K562 (cell line): Measurements from ENCODE around the gene CEP44. TPM values are rescaled to one million over a fixed set of nuclear protein-coding genes. Genes with fewer than 3 reads are reported as not detected.

Experiments
- ATAC-seq: fragments of 200-7000 bp; cut with Tn5 transposase; 3 replicates; pipeline ENCODE4 v1.9.1; 2020; ENCODE audit warnings: moderate library complexity
- BruUV-seq: library from RNA; stranded (reverse); fragments of 400-500 nt; replicated peaks from 2 replicates; lab custom pipeline; 2021; lab: Mats Ljungman, UMichigan
- CTCF ChIA-PET: fragments of 300-600 bp; formaldehyde crosslinking; extraction: SDS; loops from one replicate; lab custom pipeline; 2021; ENCODE audit warnings: low intra/inter-chr PET ratio; lab: Yijun Ruan, JAX
- POLR2A ChIA-PET: fragments of 300-600, 350-650 bp; sonication (Branson Sonifier 250); formaldehyde crosslinking; extraction: SDS; loops from one replicate; lab custom pipeline; 2021; ENCODE audit warnings: antibody characterized with exemption, inconsistent platforms; lab: Yijun Ruan, JAX
- DNase-seq, 4 experiments: peaks; one replicate each; pipeline versions ENCODE4 v3.0.0 to v3.0.0-alpha.2; 2011 to 2018; ENCODE audit warnings: low spot score in 3 of 4, mixed read lengths in 3 of 4; ENCODE audit errors: extremely low read depth in 1 of 4
- FAIRE-seq: peaks from 2 replicates; lab custom pipeline; 2011; peaks lifted over from hg19 to GRCh38; lab: Jason Lieb, UNC
- H2AFZ ChIP-seq: 2 replicates; pipeline ENCODE4 v1.6.0; 2011; ENCODE audit warnings: low read depth, low read length, control low read depth, inconsistent platforms
- H3K27ac ChIP-seq: fragments of 200-600 bp; 3 replicates; pipeline ENCODE4 v1.8.0; 2011; ENCODE audit warnings: low read depth, mild to moderate bottlenecking, control low read depth, inconsistent platforms, low read length, moderate library complexity, mixed read lengths; ENCODE audit errors: extremely low read depth
- H3K27me3 ChIP-seq, 2 experiments: fragments of 300-600 bp in 1 of 2; 2 replicates in 1 of 2; 3 replicates in 1 of 2; pipeline versions ENCODE4 v1.6.0 to v1.8.0; 2011; ENCODE audit warnings: inconsistent platforms in 2 of 2, low read length in 2 of 2, mild to moderate bottlenecking in 1 of 2, mixed read lengths in 1 of 2, moderate library complexity in 1 of 2; ENCODE audit not compliant: control insufficient read depth in 2 of 2, insufficient read depth in 2 of 2
- H3K36me3 ChIP-seq: fragments of 300-600 bp; 3 replicates; pipeline ENCODE4 v1.8.0; 2011; ENCODE audit warnings: mild to moderate bottlenecking, low read length, inconsistent platforms; ENCODE audit not compliant: control insufficient read depth, insufficient read depth
- H3K4me1 ChIP-seq, 2 experiments: fragments of 200-600 bp in 1 of 2; replicated peaks in 1 of 2; 2 replicates in 1 of 2; 3 replicates in 1 of 2; pipeline versions ENCODE4 v1.5.1 to v1.8.0; 2011; ENCODE audit warnings: inconsistent platforms in 2 of 2, low read length in 2 of 2, mild to moderate bottlenecking in 1 of 2, mixed read lengths in 1 of 2, moderate library complexity in 1 of 2; ENCODE audit not compliant: control insufficient read depth in 2 of 2, insufficient read depth in 2 of 2
- H3K4me2 ChIP-seq: 2 replicates; pipeline ENCODE4 v1.6.1; 2011; ENCODE audit warnings: low read length, control low read depth, inconsistent platforms, mixed read lengths; ENCODE audit not compliant: insufficient read depth
- H3K4me3 ChIP-seq: fragments of 200-600 bp; sonication (generic), shearing (Covaris generic); 2 replicates; pipeline ENCODE4 v1.5.1; 2016; ENCODE audit warnings: control low read depth, inconsistent platforms
- H3K79me2 ChIP-seq: fragments of 200-600 bp; 3 replicates; pipeline ENCODE4 v1.8.0; 2011; ENCODE audit warnings: low read length, inconsistent platforms; ENCODE audit not compliant: control insufficient read depth, insufficient read depth
- H3K9ac ChIP-seq, 2 experiments: 2 replicates each; pipeline versions ENCODE4 v1.6.0 to v1.6.1; 2011; ENCODE audit warnings: low read depth in 2 of 2, low read length in 2 of 2, control low read depth in 1 of 2, inconsistent platforms in 1 of 2, mild to moderate bottlenecking in 1 of 2, mixed read lengths in 1 of 2; ENCODE audit not compliant: insufficient read depth in 1 of 2
- H3K9me1 ChIP-seq: one replicate; pipeline ENCODE4 v1.6.0; 2011; ENCODE audit warnings: inconsistent platforms, mild to moderate bottlenecking, low read length, moderate library complexity; ENCODE audit not compliant: control insufficient read depth, insufficient read depth
- H3K9me3 ChIP-seq: replicated peaks from 2 replicates; pipeline ENCODE4 v1.5.1; 2011; ENCODE audit warnings: low read depth, low read length, inconsistent platforms; ENCODE audit not compliant: control insufficient read depth, insufficient read depth
- H4K20me1 ChIP-seq: replicated peaks from 2 replicates; pipeline ENCODE4 v1.6.1; 2011; ENCODE audit warnings: low read length, inconsistent platforms, mixed read lengths; ENCODE audit not compliant: control insufficient read depth, insufficient read depth
- ARHGAP35 ChIP-seq: fragments of 450-650 bp; IDR thresholded peaks from 2 replicates; pipeline ENCODE4 v1.6.1; 2018; ENCODE audit not compliant: partially characterized antibody
- CEBPB ChIP-seq: fragments of 450-650 bp; IDR thresholded peaks from 2 replicates; pipeline ENCODE4 v1.6.1; 2016; ENCODE audit warnings: missing genetic modification characterization, missing compliant biosample characterization
- EHMT2 ChIP-seq: fragments of 450-650 bp; IDR thresholded peaks from 2 replicates; pipeline ENCODE4 v1.6.1; 2018; ENCODE audit warnings: antibody characterized with exemption
- GATA2 ChIP-seq: sonication (generic); formaldehyde crosslinking; IDR thresholded peaks from 2 replicates; pipeline ENCODE4 v1.4.0; 2020; ENCODE audit warnings: mild to moderate bottlenecking, missing genetic modification reagents
- GATAD2A ChIP-seq: fragments of 450-650 bp; IDR thresholded peaks from 2 replicates; pipeline ENCODE4 v1.6.1; 2017
- ILF3 ChIP-seq: fragments of 450-650 bp; IDR thresholded peaks from 2 replicates; pipeline ENCODE4 v1.6.1; 2018; ENCODE audit warnings: antibody characterized with exemption, mild to moderate bottlenecking, moderate library complexity, borderline replicate concordance
- KLF6 ChIP-seq: fragments of 250-450 bp; sonication (Bioruptor Pico); IDR thresholded peaks from 2 replicates; pipeline ENCODE4 v1.4.0; 2020; ENCODE audit warnings: mild to moderate bottlenecking, moderate library complexity, borderline replicate concordance
- MCM7 ChIP-seq, 2 experiments: fragments of 450-650 bp; IDR thresholded peaks; 2 replicates each; pipeline ENCODE4 v1.6.1; 2016 to 2018
- MYBL2 ChIP-seq, 2 experiments: fragments of 450-650 bp in 1 of 2; sonication (generic) in 1 of 2; formaldehyde crosslinking in 1 of 2; IDR thresholded peaks; 2 replicates each; pipeline versions ENCODE4 v1.6.1 to v1.8.1; 2017 to 2022; ENCODE audit warnings: borderline replicate concordance in 1 of 2, inconsistent platforms in 1 of 2, low read depth in 1 of 2, mild to moderate bottlenecking in 1 of 2, missing genetic modification reagents in 1 of 2, moderate library complexity in 1 of 2
- NCOA2 ChIP-seq, 2 experiments: fragments of 450-650 bp; IDR thresholded peaks; 2 replicates each; pipeline ENCODE4 v1.6.1; 2018; ENCODE audit warnings: mild to moderate bottlenecking in 2 of 2, moderate library complexity in 1 of 2; ENCODE audit not compliant: partially characterized antibody in 2 of 2
- SUPT5H ChIP-seq: fragments of 450-650 bp; IDR thresholded peaks from 2 replicates; pipeline ENCODE4 v1.6.1; 2016
- TEAD2 ChIP-seq: fragments of 450-650 bp; IDR thresholded peaks from 2 replicates; pipeline ENCODE4 v1.6.1; 2016; ENCODE audit warnings: missing genetic modification characterization, control low read depth, missing compliant biosample characterization
- ZNF133 ChIP-seq: fragments of 250-450 bp; sonication (Bioruptor Pico); IDR thresholded peaks from 2 replicates; pipeline ENCODE4 v1.4.0; 2020; ENCODE audit warnings: mild to moderate bottlenecking
- ZNF431 ChIP-seq: sonication (generic); formaldehyde crosslinking; IDR thresholded peaks from 2 replicates; pipeline ENCODE4 v1.8.0; 2022; ENCODE audit warnings: mild to moderate bottlenecking, missing genetic modification reagents
- ZNF764 ChIP-seq: fragments of 250-450 bp; sonication (Bioruptor Pico); IDR thresholded peaks from 2 replicates; pipeline ENCODE4 v1.4.0; 2020; ENCODE audit warnings: low read depth, mild to moderate bottlenecking, moderate library complexity
- WGBS: fragments of 100-300 bp; shearing (Covaris generic); methylation state at CpG from one replicate; pipeline ENCODE4 v1.1.6; 2016; ENCODE audit warnings: low coverage, mixed read lengths; ENCODE audit not compliant: insufficient coverage; ENCODE audit errors: missing lambda C conversion rate; 5-methylcytosine and 5-hydroxymethylcytosine counted together
- in situ Hi-C: fragments of 300-500 bp; cut with MboI; formaldehyde crosslinking; loops from 4 replicates; pipeline ENCODE4 v1.15.0; 2018; ENCODE audit warnings: inconsistent platforms, mixed read lengths
- intact Hi-C: fragments of 100-400 bp; cut with micrococcal nuclease; formaldehyde crosslinking; loops from 2 replicates; pipeline ENCODE4 v1.14.2; 2022
- polyA plus RNA-seq, 8 experiments: library from polyadenylated mRNA; depleted of rRNA in 4 of 8; stranded (reverse) in 5 of 8; unstranded in 3 of 8; fragments of >200 nt; fragmentation: Nextera tagmentation in 2 of 8; fragmentation: Illumina TruSeq in 1 of 8; extraction: Ambion mirVana in 2 of 8; extraction: Trizol in 1 of 8; gene quantifications; 2 replicates each; pipeline versions ENCODE4 v1.2.1 to v1.2.3, GENCODE V29; 2011 to 2014; ENCODE audit warnings: inconsistent platforms in 1 of 8, missing spikeins in 1 of 8
- total RNA-seq, 7 experiments: library from RNA; depleted of rRNA in 6 of 7; stranded (reverse); fragments of >200 nt in 6 of 7; fragmentation: Illumina TruSeq in 2 of 7; extraction: Trizol in 2 of 7; gene quantifications; 2 replicates each; pipeline versions ENCODE4 v1.2.1 to v1.2.3, GENCODE V29; 2011 to 2021; ENCODE audit warnings: low replicate concordance in 1 of 7
- TF ChIP-seq, protein P1 (sequence below): fragments of 450-650 bp; IDR thresholded peaks from 2 replicates; pipeline ENCODE4 v1.6.1; 2016; ENCODE audit warnings: borderline replicate concordance

CEP44 gene
- total and polyA plus RNA-seq, 9 of the 15 experiments (the other 6 are each of a cell fraction or from before 2014, with no cell fraction given), result 19.6 to 45.0 (median 24.4) TPM

DNA sequence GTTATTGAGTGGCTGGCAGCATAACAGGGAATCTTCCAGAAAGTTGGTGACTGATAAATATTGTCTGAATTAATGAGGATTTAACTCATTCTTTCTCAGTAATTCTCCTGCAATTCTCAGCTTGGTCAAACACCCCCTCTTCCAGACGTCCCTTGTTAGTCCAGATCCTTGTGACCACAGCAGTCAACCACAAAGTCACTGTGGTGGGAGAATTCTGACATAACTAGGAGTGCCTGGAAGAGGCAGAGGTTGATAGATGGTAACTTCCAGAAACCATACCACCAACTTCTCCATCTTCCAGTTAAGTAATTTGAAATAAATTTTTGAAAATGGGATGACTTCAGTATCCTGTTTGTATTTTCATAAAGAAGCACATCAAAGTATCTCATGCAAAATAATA, 90.1 kb downstream of the CEP44 start:
- CTCF ChIA-PET, result no interaction called here
- H4K20me1 ChIP-seq, result no peaks in the 10 kb centered on the region
- intact Hi-C loops, result no loop called here
- POLR2A ChIA-PET, result no interaction called here
- ATAC-seq (no peak), DNase-seq (no peak), FAIRE-seq (no peak)
- H3K4me2 ChIP-seq, result no peak overlapping the region
- no TSS peak for BruUV-seq
- no peaks in the 10 kb centered on the region; the same call in 2 of the 3 replicates for H3K36me3 ChIP-seq
- H3K4me3 ChIP-seq, result no peak overlapping the region
- H2AFZ ChIP-seq, result no peak overlapping the region
- H3K27ac ChIP-seq, result no peak overlapping the region
- H3K27me3 ChIP-seq, result no peaks in the 10 kb centered on the region
- peaks cover 6 to 8% of the 10 kb centered on the region in 2 experiments; a peak in 3 of 5 replicates for H3K4me1 ChIP-seq
- H3K79me2 ChIP-seq, result no peaks in the 10 kb centered on the region
- in situ Hi-C loops, result loop anchor here (25.0 kb wide), 1 partner anchor 1163 kb away; no protein-coding TSS in a partner anchor
- TF ChIP-seq MYBL2 (IDR thresholded peaks at IDR 0.05; ENCODE audit: low read depth), result no peak
- TF ChIP-seq MYBL2 (CRISPR knock-in tag; IDR thresholded peaks at IDR 0.05; ENCODE audit: borderline replicate concordance), result no peak
- TF ChIP-seq CEBPB (tag), result no peak
- no peak for TF ChIP-seq TEAD2
- TF ChIP-seq KLF6 (CRISPR knock-in tag), result no peak
- no peak for TF ChIP-seq ILF3
- no peak for TF ChIP-seq SUPT5H
- TF ChIP-seq, protein P1, sequence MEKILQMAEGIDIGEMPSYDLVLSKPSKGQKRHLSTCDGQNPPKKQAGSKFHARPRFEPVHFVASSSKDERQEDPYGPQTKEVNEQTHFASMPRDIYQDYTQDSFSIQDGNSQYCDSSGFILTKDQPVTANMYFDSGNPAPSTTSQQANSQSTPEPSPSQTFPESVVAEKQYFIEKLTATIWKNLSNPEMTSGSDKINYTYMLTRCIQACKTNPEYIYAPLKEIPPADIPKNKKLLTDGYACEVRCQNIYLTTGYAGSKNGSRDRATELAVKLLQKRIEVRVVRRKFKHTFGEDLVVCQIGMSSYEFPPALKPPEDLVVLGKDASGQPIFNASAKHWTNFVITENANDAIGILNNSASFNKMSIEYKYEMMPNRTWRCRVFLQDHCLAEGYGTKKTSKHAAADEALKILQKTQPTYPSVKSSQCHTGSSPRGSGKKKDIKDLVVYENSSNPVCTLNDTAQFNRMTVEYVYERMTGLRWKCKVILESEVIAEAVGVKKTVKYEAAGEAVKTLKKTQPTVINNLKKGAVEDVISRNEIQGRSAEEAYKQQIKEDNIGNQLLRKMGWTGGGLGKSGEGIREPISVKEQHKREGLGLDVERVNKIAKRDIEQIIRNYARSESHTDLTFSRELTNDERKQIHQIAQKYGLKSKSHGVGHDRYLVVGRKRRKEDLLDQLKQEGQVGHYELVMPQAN, result no peak
- TF ChIP-seq ZNF764, result no peak
- TF ChIP-seq NCOA2 (IDR thresholded peaks at IDR 0.05; ENCODE audit: partially characterized antibody in 2 of 2), result no peak
- no peak for TF ChIP-seq ARHGAP35
- no peak for TF ChIP-seq GATA2 (CRISPR knock-in tag)
- no peak for TF ChIP-seq GATAD2A
- no peak for TF ChIP-seq ZNF133 (CRISPR knock-in tag)
- no peak for TF ChIP-seq MCM7 (IDR thresholded peaks at IDR 0.05)
- no peak for TF ChIP-seq ZNF431 (CRISPR knock-in tag)
- no peak for TF ChIP-seq EHMT2
- H3K9me1 ChIP-seq, result no peaks in the 10 kb centered on the region
- no peaks in the 10 kb centered on the region for H3K9me3 ChIP-seq
- H3K9ac ChIP-seq, result no peak overlapping the region
- 36% methylated on average over 1 of the region's 1 CpG for WGBS
